Hepatocyte (in vitro differentiated cells): ENCODE results near the gene UBAP2.

Experiments
- CTCF ChIP-seq: fragments of 200-600 bp; sonication (generic); IDR thresholded peaks from 2 replicates; pipeline ENCODE4 v1.5.1; 2016; ENCODE audit warnings: antibody characterized with exemption, mild to moderate bottlenecking; ENCODE audit not compliant: poor library complexity
- EZH2phosphoT487 ChIP-seq: fragments of 200-600 bp; sonication (generic); IDR thresholded peaks from one replicate; pipeline ENCODE4 v1.6.1; 2018; ENCODE audit warnings: antibody characterized with exemption, mild to moderate bottlenecking, low read depth, moderate library complexity; ENCODE audit not compliant: unreplicated experiment, severe bottlenecking

- no peak for TF ChIP-seq CTCF
- no peak for TF ChIP-seq EZH2phosphoT487
These were observed 143.6 kb downstream of the UBAP2 start for GRCh38 chr9:33905137-33905536.
